IMR-90 (cell line): ENCODE measurements around the gene GH2. TPM values are rescaled to one million over a fixed set of nuclear protein-coding genes. Genes with fewer than 3 reads are reported as not detected.

Experiments
- ATAC-seq: fragments of 200-7000 bp; cut with Tn5 transposase; 2 replicates; pipeline ENCODE4 v1.9.1; 2020; ENCODE audit warnings: low read depth, mild to moderate bottlenecking, moderate library complexity
- BruUV-seq: library from RNA; stranded (reverse); fragments of 400-500 nt; replicated peaks from 2 replicates; lab custom pipeline; 2021; lab: Mats Ljungman, UMichigan
- CTCF ChIA-PET: fragments of 300-600 bp; formaldehyde crosslinking; extraction: SDS; loops from one replicate; lab custom pipeline; 2021; ENCODE audit warnings: antibody characterized with exemption; lab: Yijun Ruan, JAX
- POLR2A ChIA-PET: fragments of 300-600 bp; sonication (Branson Sonifier 250); formaldehyde crosslinking; loops from one replicate; lab custom pipeline; 2022; ENCODE audit warnings: antibody characterized with exemption; ENCODE audit not compliant: unreplicated experiment; lab: Charles Lee
- DNase-seq: peaks from one replicate; pipeline ENCODE4 v3.0.0; 2013
- H2AFZ ChIP-seq: replicated peaks from 2 replicates; pipeline ENCODE3; 2013; ENCODE audit warnings: low read length, mild to moderate bottlenecking; ENCODE audit not compliant: poor library complexity
- H2AK5ac ChIP-seq: 2 replicates; pipeline ENCODE4 v1.6.1; 2013; ENCODE audit warnings: low read depth, low read length, inconsistent platforms
- H2AK9ac ChIP-seq: replicated peaks from 2 replicates; pipeline ENCODE3; 2013; ENCODE audit warnings: mild to moderate bottlenecking, low read depth, low read length, moderate library complexity; ENCODE audit not compliant: poor library complexity
- H2BK120ac ChIP-seq: 2 replicates; pipeline ENCODE4 v1.6.1; 2013; ENCODE audit warnings: low read depth, low read length, inconsistent platforms
- H2BK15ac ChIP-seq: 3 replicates; pipeline ENCODE4 v1.6.1; 2013; ENCODE audit warnings: low read depth, low read length, inconsistent platforms
- H2BK20ac ChIP-seq: 2 replicates; pipeline ENCODE4 v1.6.1; 2013; ENCODE audit warnings: low read depth, mild to moderate bottlenecking, inconsistent platforms, low read length, moderate library complexity
- H2BK5ac ChIP-seq: 2 replicates; pipeline ENCODE4 v1.6.1; 2013; ENCODE audit warnings: mild to moderate bottlenecking, low read depth, low read length, inconsistent platforms; ENCODE audit not compliant: poor library complexity, severe bottlenecking
- H3K14ac ChIP-seq: replicated peaks from 2 replicates; pipeline ENCODE4 v1.6.1; 2013; ENCODE audit warnings: low read depth, low read length, inconsistent platforms
- H3K18ac ChIP-seq: 2 replicates; pipeline ENCODE4 v1.6.1; 2013; ENCODE audit warnings: low read depth, low read length, control low read depth
- H3K23ac ChIP-seq: 2 replicates; pipeline ENCODE4 v1.6.1; 2013; ENCODE audit warnings: low read depth, low read length, inconsistent platforms
- H3K27ac ChIP-seq: 2 replicates; pipeline ENCODE4 v1.5.1; 2013; ENCODE audit warnings: mild to moderate bottlenecking, control low read depth, low read length; ENCODE audit not compliant: insufficient read depth
- H3K27me3 ChIP-seq: 2 replicates; pipeline ENCODE4 v1.6.1; 2013; ENCODE audit warnings: low read length; ENCODE audit not compliant: control insufficient read depth, insufficient read depth
- H3K36me3 ChIP-seq: 2 replicates; pipeline ENCODE4 v1.6.1; 2013; ENCODE audit warnings: low read length, mixed read lengths; ENCODE audit not compliant: control insufficient read depth, insufficient read depth
- H3K4ac ChIP-seq: 2 replicates; pipeline ENCODE4 v1.6.1; 2013; ENCODE audit warnings: low read depth, low read length, inconsistent platforms
- H3K4me1 ChIP-seq: 2 replicates; pipeline ENCODE4 v1.6.1; 2013; ENCODE audit warnings: low read length, mixed read lengths; ENCODE audit not compliant: control insufficient read depth, insufficient read depth
- H3K4me2 ChIP-seq: 2 replicates; pipeline ENCODE4 v1.6.1; 2013; ENCODE audit warnings: low read depth, mild to moderate bottlenecking, control low read depth, low read length, moderate library complexity
- H3K4me3 ChIP-seq: 2 replicates; pipeline ENCODE4 v1.5.1; 2013; ENCODE audit warnings: low read depth, mild to moderate bottlenecking, control low read depth, low read length, moderate library complexity; ENCODE audit not compliant: insufficient read depth
- H3K56ac ChIP-seq: 2 replicates; pipeline ENCODE4 v1.6.1; 2013; ENCODE audit warnings: low read length, inconsistent platforms; ENCODE audit not compliant: insufficient read depth; ENCODE audit errors: extremely low read depth
- H3K79me1 ChIP-seq, 2 experiments: 2 replicates each; pipeline ENCODE4 v1.6.1; 2013; ENCODE audit warnings: low read length in 2 of 2, inconsistent platforms in 1 of 2, low read depth in 1 of 2
- H3K9ac ChIP-seq: 2 replicates; pipeline ENCODE4 v1.6.1; 2013; ENCODE audit warnings: low read depth, low read length, control low read depth
- H3K9me1 ChIP-seq: 2 replicates; pipeline ENCODE4 v1.6.1; 2013; ENCODE audit warnings: low read length, inconsistent platforms; ENCODE audit not compliant: insufficient read depth
- H3K9me3 ChIP-seq: 2 replicates; pipeline ENCODE4 v1.6.1; 2013; ENCODE audit warnings: low read length; ENCODE audit not compliant: control insufficient read depth, insufficient read depth
- H4K20me1 ChIP-seq: 2 replicates; pipeline ENCODE4 v1.6.1; 2013; ENCODE audit warnings: low read length, inconsistent platforms; ENCODE audit not compliant: insufficient read depth
- H4K5ac ChIP-seq: 2 replicates; pipeline ENCODE4 v1.6.1; 2013; ENCODE audit warnings: mild to moderate bottlenecking, low read depth, low read length, control low read depth
- H4K8ac ChIP-seq, 2 experiments: 2 replicates each; pipeline ENCODE4 v1.6.1; 2013; ENCODE audit warnings: low read depth in 2 of 2, low read length in 2 of 2, control low read depth in 1 of 2, inconsistent platforms in 1 of 2
- H4K91ac ChIP-seq: 2 replicates; pipeline ENCODE4 v1.6.1; 2013; ENCODE audit warnings: low read depth, low read length, inconsistent platforms; ENCODE audit not compliant: insufficient read depth
- CTCF ChIP-seq: conservative IDR thresholded peaks from 2 replicates; pipeline ENCODE4 v1.5.1; 2012; ENCODE audit warnings: mild to moderate bottlenecking, low read depth, low read length, improper control_type of control experiment
- MAZ ChIP-seq: IDR thresholded peaks from 2 replicates; pipeline ENCODE4 v1.6.1; 2012; ENCODE audit warnings: low read depth, mild to moderate bottlenecking, low read length, improper control_type of control experiment, moderate library complexity, borderline replicate concordance
- RFX5 ChIP-seq: IDR thresholded peaks from 2 replicates; pipeline ENCODE4 v1.8.0; 2012; ENCODE audit warnings: low read depth, mild to moderate bottlenecking, low read length, moderate library complexity
- WGBS, 2 experiments: methylation state at CpG; one replicate each; pipeline versions ENCODE4 v1.1.5 to v1.1.7; 2013; ENCODE audit warnings: missing lambda C conversion rate in 2 of 2; ENCODE audit not compliant: insufficient read length in 1 of 2; ENCODE audit errors: extremely low coverage in 2 of 2; 5-methylcytosine and 5-hydroxymethylcytosine counted together
- dilution Hi-C: fragments of 300-500 bp; cut with HindIII; formaldehyde crosslinking; loops from one replicate; pipeline ENCODE4 v1.14.3; 2018; ENCODE audit warnings: low sequenced_read_pairs; ENCODE audit not compliant: unreplicated experiment
- in situ Hi-C: fragments of 300-500 bp; cut with MboI; formaldehyde crosslinking; loops from 3 replicates; pipeline ENCODE4 v1.14.3; 2019; ENCODE audit warnings: low sequenced_read_pairs, inconsistent platforms, mixed read lengths
- intact Hi-C: fragments of 100-400 bp; cut with micrococcal nuclease; formaldehyde crosslinking; loops from 2 replicates; pipeline ENCODE4 v1.10.0; 2022
- polyA plus RNA-seq, 3 experiments: library from polyadenylated mRNA; depleted of rRNA; stranded (reverse); fragments of >200 nt; gene quantifications; 2 replicates each; pipeline ENCODE4 v1.2.3, GENCODE V29; 2012; ENCODE audit warnings: low replicate concordance in 1 of 3
- total RNA-seq: library from RNA; depleted of rRNA; stranded (reverse); fragments of >200 nt; gene quantifications from 2 replicates; pipeline ENCODE4 v1.2.3, GENCODE V29; 2012

GH2 gene
- total and polyA plus RNA-seq, 2 of the 4 experiments (the other 2 are of a cell fraction): not detected

DNA sequence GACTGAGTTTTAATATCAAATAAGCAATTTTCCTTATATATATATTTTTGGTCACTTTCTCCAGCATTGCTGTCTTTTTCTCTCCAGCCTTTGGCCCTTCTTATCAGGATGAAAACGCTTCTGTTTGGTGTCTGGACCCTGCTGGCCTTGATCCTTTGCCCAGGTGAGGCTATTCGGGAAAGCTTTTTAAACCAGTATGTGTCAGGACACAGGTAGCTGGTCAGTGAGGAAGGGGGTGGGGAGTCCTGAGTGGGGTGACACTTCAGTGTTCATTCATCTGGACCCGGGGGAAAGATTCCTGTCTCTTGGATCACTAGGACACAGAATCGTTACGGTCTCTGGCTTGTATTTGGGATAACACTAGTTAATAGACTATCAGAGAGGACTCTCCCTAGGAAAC lies 27.0 kb downstream of the GH2 start:
- H2BK5ac ChIP-seq: no peak overlapping the region
- no peaks in the 10 kb centered on the region for H3K36me3 ChIP-seq
- no CpG with 5 or more reads among the region's 5 CpGs for WGBS, 2 experiments
- H3K14ac ChIP-seq: no peak overlapping the region
- H3K18ac ChIP-seq: no peak overlapping the region
- H3K79me1 ChIP-seq: no peaks in the 10 kb centered on the region
- no peak overlapping the region for H2AFZ ChIP-seq
- ATAC-seq (no peak), DNase-seq (no peak)
- H3K27ac ChIP-seq: no peak overlapping the region
- ChIA-PET POLR2A (no interaction called here), CTCF (no interaction called here)
- H3K9me3 ChIP-seq: no peaks in the 10 kb centered on the region
- H3K9ac ChIP-seq: no peak overlapping the region
- no peak overlapping the region for H3K4ac ChIP-seq
- H4K8ac ChIP-seq: no peak overlapping the region
- in situ Hi-C loops: no loop called here
- no peak overlapping the region for H2BK120ac ChIP-seq
- H3K23ac ChIP-seq: no peak overlapping the region
- intact Hi-C loops: no loop called here
- H3K9me1 ChIP-seq: no peaks in the 10 kb centered on the region
- no peak overlapping the region for H2BK20ac ChIP-seq
- no peak overlapping the region for H4K5ac ChIP-seq
- no peak overlapping the region for H3K4me3 ChIP-seq
- no TSS peak for BruUV-seq
- no peak overlapping the region for H2BK15ac ChIP-seq
- no peak overlapping the region for H3K56ac ChIP-seq
- H3K27me3 ChIP-seq: peaks cover 29% of the 10 kb centered on the region
- dilution Hi-C loops: no loop called here
- no peaks in the 10 kb centered on the region for H4K20me1 ChIP-seq
- no peak overlapping the region for H4K91ac ChIP-seq
- TF ChIP-seq MAZ (no peak), CTCF (no peak), RFX5 (no peak)
- no peaks in the 10 kb centered on the region for H3K4me1 ChIP-seq
- no peak overlapping the region for H2AK9ac ChIP-seq
- H2AK5ac ChIP-seq: no peak overlapping the region
- H3K4me2 ChIP-seq: no peak overlapping the region
